GM12878 (cell line): ENCODE data around the gene ULBP1. TPM values are rescaled to one million over a fixed set of nuclear protein-coding genes. Genes with fewer than 3 reads are reported as not detected.

Source experiments
- CREB1 ChIP-seq: IDR thresholded peaks from 2 replicates; pipeline ENCODE4 v1.6.1; 2012; ENCODE audit warnings: low read depth, mild to moderate bottlenecking, inconsistent platforms
- E2F4 ChIP-seq: IDR thresholded peaks from 2 replicates; pipeline ENCODE4 v1.6.1; 2012; ENCODE audit warnings: low read depth, low read length, improper control_type of control experiment
- IRF4 ChIP-seq: IDR thresholded peaks from 2 replicates; pipeline ENCODE4 v1.6.1; 2011; ENCODE audit warnings: low read depth, low read length
- JUNB ChIP-seq: IDR thresholded peaks from 2 replicates; pipeline ENCODE4 v1.6.1; 2016; ENCODE audit warnings: antibody characterized with exemption, mild to moderate bottlenecking
- SKIL ChIP-seq: fragments of 450-650 bp; IDR thresholded peaks from 2 replicates; pipeline ENCODE4 v1.6.1; 2017; ENCODE audit warnings: mild to moderate bottlenecking, low read depth, inconsistent platforms; ENCODE audit not compliant: poor library complexity, severe bottlenecking
- polyA plus RNA-seq, 11 experiments: library from polyadenylated mRNA; depleted of rRNA in 4 of 11; unstranded in 6 of 11; stranded (reverse) in 5 of 11; fragments of >200 nt; fragmentation: Nextera tagmentation in 4 of 11; fragmentation: Illumina TruSeq in 1 of 11; extraction: Ambion mirVana in 4 of 11; extraction: Trizol in 1 of 11; gene quantifications; 1 replicate in 1 of 11; 2 replicates in 10 of 11; pipeline versions ENCODE4 v1.2.1 to v1.2.3, GENCODE V29; 2011 to 2016; ENCODE audit warnings: inconsistent platforms in 2 of 11, missing spikeins in 2 of 11, low read depth in 1 of 11
- total RNA-seq, 4 experiments: library from RNA; depleted of rRNA in 3 of 4; stranded (reverse); fragments of >200 nt in 3 of 4; fragmentation: Illumina TruSeq in 1 of 4; extraction: Trizol in 1 of 4; gene quantifications; 2 replicates each; pipeline versions ENCODE4 v1.2.1 to v1.2.3, GENCODE V29; 2013 to 2021
- TF ChIP-seq, protein P1 (sequence below), 3 experiments: IDR thresholded peaks in 2 of 3; conservative IDR thresholded peaks in 1 of 3; 2 replicates each; pipeline ENCODE4 v1.5.1; 2011; ENCODE audit warnings: low read depth in 3 of 3, low read length in 3 of 3, mild to moderate bottlenecking in 3 of 3, control low read depth in 2 of 3, moderate library complexity in 2 of 3, inconsistent platforms in 1 of 3, mixed read lengths in 1 of 3; ENCODE audit not compliant: control insufficient read depth in 2 of 3, insufficient read depth in 1 of 3; ENCODE audit errors: extremely low read depth in 1 of 3
- TF ChIP-seq, protein P2 (sequence below): fragments of 450-650 bp; IDR thresholded peaks from 2 replicates; pipeline ENCODE4 v1.6.1; 2016; ENCODE audit warnings: mild to moderate bottlenecking

Gene ULBP1
- total and polyA plus RNA-seq, 10 of the 15 experiments (the other 5 are each of a cell fraction or from before 2014, with no cell fraction given), result 0.02 to 0.12 (median 0.04) TPM; not detected in 7

DNA sequence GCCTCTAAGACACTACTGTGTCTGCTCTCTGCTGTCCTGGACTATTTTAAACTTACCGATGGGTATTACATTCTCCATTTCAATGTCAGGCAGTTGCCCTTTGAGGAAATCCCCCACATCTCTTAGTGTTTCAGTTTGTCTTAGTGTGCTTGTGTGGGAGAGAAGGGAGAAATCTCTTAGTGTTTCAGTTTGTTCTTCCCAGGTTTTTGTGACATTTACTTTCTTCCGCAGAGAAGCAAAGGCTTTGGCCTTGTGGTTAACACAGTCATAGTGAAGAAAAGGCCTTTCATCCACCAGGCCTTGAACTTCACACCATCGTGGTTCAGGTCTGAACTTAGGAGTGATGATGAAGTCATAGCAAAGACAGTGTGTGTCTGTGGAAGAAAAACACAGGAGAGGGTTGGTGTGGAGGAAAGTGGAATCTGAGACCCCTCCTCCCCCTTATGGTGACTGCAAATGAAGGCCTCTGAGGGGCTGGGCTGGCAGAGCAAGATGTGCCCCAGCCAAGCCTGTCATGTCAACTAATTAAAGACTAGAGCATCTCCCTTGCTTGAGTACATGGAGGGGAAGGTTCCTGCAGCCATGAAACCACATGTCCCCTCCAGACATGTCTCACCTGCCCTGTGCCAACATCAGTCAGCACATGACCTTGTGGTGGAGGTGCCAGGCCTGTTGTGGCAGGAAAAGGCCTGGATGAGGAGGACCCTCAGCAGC is 37.7 kb downstream of the ULBP1 start (continued):
- TF ChIP-seq, protein P1, sequence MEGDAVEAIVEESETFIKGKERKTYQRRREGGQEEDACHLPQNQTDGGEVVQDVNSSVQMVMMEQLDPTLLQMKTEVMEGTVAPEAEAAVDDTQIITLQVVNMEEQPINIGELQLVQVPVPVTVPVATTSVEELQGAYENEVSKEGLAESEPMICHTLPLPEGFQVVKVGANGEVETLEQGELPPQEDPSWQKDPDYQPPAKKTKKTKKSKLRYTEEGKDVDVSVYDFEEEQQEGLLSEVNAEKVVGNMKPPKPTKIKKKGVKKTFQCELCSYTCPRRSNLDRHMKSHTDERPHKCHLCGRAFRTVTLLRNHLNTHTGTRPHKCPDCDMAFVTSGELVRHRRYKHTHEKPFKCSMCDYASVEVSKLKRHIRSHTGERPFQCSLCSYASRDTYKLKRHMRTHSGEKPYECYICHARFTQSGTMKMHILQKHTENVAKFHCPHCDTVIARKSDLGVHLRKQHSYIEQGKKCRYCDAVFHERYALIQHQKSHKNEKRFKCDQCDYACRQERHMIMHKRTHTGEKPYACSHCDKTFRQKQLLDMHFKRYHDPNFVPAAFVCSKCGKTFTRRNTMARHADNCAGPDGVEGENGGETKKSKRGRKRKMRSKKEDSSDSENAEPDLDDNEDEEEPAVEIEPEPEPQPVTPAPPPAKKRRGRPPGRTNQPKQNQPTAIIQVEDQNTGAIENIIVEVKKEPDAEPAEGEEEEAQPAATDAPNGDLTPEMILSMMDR (IDR thresholded peaks at IDR 0.05 in 2 of 3, conservative IDR thresholded peaks at IDR 0.05 in 1 of 3; ENCODE audit: control insufficient read depth in 2 of 3, extremely low read depth in 1 of 3, insufficient read depth in 1 of 3, low read depth in 3 of 3, low read length in 3 of 3), result no peak
- TF ChIP-seq E2F4 (no peak), IRF4 (peak; percentile 76), JUNB (peak; percentile 80), SKIL (peak; percentile 77), CREB1 (no peak)
- TF ChIP-seq, protein P2, sequence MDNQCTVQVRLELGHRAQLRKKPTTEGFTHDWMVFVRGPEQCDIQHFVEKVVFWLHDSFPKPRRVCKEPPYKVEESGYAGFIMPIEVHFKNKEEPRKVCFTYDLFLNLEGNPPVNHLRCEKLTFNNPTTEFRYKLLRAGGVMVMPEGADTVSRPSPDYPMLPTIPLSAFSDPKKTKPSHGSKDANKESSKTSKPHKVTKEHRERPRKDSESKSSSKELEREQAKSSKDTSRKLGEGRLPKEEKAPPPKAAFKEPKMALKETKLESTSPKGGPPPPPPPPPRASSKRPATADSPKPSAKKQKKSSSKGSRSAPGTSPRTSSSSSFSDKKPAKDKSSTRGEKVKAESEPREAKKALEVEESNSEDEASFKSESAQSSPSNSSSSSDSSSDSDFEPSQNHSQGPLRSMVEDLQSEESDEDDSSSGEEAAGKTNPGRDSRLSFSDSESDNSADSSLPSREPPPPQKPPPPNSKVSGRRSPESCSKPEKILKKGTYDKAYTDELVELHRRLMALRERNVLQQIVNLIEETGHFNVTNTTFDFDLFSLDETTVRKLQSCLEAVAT, result 0 out of 2 replicates have a peak, but pooled peaks have one; percentile 42
- TF ChIP-seq, all 136 proteins: peak for 27
